Measurements from ENCODE around the gene SIN3A. TPM values are rescaled to one million over a fixed set of nuclear protein-coding genes. Genes with fewer than 3 reads are reported as not detected.
"Not testable (repeated sequence)": the region's sequence is repeated elsewhere in the genome, so short reads cannot be mapped to it uniquely, and the experiment has no call there.

SIN3A gene
- total RNA-seq (10 to 100 TPM; 67.1 to 67.9 TPM), polyA plus RNA-seq (10 to 100 TPM in 1 of 2 donors, 1 to 10 TPM in 1; 7.6 to 14.1 TPM)
- long read RNA-seq, donor 1, partial matches to known transcripts: 21 of 23 reads
- long read RNA-seq, donor 1, other reads (novel, unspliced or antisense): 2 of 23 reads
- long read RNA-seq, donor 2, full-length matches to known transcripts: 5 of 16 reads
- long read RNA-seq, donor 2, partial matches to known transcripts: 6 of 16 reads
- long read RNA-seq, donor 2, other reads (novel, unspliced or antisense): 5 of 16 reads

DNA sequence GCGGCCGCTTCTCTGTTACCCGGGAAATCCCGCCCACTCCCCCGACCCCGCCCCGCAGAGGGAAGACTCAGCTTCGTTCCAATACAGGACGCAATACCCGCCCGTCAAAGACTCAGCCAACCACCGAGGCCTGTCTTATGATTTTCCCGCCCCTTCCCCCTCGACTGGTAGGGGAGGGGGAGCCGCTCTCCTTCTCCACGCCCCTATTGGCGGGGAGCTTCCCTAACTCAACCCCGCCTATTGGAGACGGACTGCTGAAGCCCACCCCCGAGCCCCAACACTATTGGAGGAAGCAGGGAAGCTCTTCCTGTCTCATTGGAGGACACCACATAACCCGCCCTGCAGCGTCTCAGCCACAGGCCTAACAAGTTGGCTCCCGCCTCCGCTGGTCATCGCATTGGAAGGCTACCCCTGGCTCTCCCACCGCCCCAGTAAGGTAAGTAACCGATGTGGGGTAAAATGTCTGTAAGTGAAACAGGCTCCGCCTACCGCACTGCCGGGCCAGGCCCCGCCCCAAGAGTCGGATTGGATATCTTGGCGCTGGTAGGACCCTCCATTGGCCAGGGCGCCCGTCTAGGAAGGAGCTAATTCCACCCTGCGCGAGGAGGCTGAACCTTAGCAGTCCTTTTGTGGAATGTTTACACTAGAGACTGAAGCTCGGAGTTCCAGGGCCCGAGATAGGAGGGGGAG, at the start of gene SIN3A:
Gene SIN3A (minus strand): TSS at position 17 of the 690 bp plus-strand sequence. CDS start 21,315 bp downstream, outside the sequence.
- no peaks in the 10 kb centered on the region for H3K27me3 ChIP-seq (ENCODE audit: control insufficient read depth in 1 of 2, insufficient read depth in 2 of 2, low read length in 1 of 2)
- H3K4me1 ChIP-seq (ENCODE audit: control insufficient read depth in 1 of 2, insufficient read depth in 2 of 2, low read length in 2 of 2): no peaks in the 10 kb centered on the region
- 0 to 1% methylated on average over 36 to 39 of the region's 39 CpGs for WGBS, 2 donors

GRCh38 chr15:75493732-75494131, 42.2 kb upstream of the SIN3A start:
- no peak for DNase-seq
- intact Hi-C loops (cut with DNase I): no loop called here
- H3K9me3 ChIP-seq (ENCODE audit: control insufficient read depth, low read length): no peaks in the 10 kb centered on the region
- H3K36me3 ChIP-seq (ENCODE audit: control insufficient read depth in 1 of 2, insufficient read depth in 2 of 2, low read length in 1 of 2): peaks cover 0 to 2% of the 10 kb centered on the region in 2 donors
- 95 to 98% methylated on average over 4 of the region's 4 CpGs for WGBS, 2 donors
- H3K27me3 ChIP-seq (ENCODE audit: control insufficient read depth in 1 of 2, insufficient read depth in 2 of 2, low read length in 1 of 2): no peaks in the 10 kb centered on the region
- no peak overlapping the region for H3K27ac ChIP-seq (ENCODE audit: low read depth in 1 of 2, low read length in 2 of 2)
- ATAC-seq (ENCODE audit: low FRiP score): no peak
- H3K4me3 ChIP-seq (ENCODE audit: low read length in 2 of 2): no peak overlapping the region
- no peaks in the 10 kb centered on the region for H3K4me1 ChIP-seq (ENCODE audit: control insufficient read depth in 1 of 2, insufficient read depth in 2 of 2, low read length in 2 of 2)

More for the DNA sequence above, at the start of gene SIN3A:
- ATAC-seq (ENCODE audit: low FRiP score) (peak; percentile 81), DNase-seq (peak; percentile 100)
- intact Hi-C loops (cut with DNase I): loop anchor here in 1 of 2 donors (5.0 kb wide), 3 partner anchors 85 to 175 kb away; partner anchors contain the start of genes MAN2C1, PTPN9 and SNUPN
- H3K9me3 ChIP-seq (ENCODE audit: control insufficient read depth, low read length): no peaks in the 10 kb centered on the region
- peak within 1 kb of the TSS; percentile 68 to 99 for H3K27ac ChIP-seq (ENCODE audit: low read depth in 1 of 2, low read length in 2 of 2)
- peak within 1 kb of the TSS; percentile 69 to 80 for H3K4me3 ChIP-seq (ENCODE audit: low read length in 2 of 2)
- no peaks in the 10 kb centered on the region for H3K36me3 ChIP-seq (ENCODE audit: control insufficient read depth in 1 of 2, insufficient read depth in 2 of 2, low read length in 1 of 2)

DNA sequence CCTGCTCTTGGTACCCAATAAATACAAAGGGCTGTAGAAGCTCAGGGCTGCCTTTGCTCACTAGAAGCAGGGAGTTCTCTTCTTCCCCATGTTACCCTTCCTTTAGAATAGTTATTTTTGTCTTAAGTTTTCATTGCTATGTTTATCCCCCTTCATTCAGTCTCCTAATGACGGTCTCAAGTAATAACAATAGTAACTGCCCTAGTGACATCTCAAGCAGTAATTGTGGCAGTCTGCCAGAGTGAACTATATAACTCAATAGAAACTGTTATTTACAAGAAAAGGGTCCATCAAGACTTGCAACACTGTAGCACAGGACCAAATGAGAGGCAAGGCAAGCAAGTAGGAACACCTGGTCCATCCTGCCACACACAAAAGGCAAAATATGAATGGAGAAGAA, 32.5 kb upstream of the SIN3A start:
- Histone ChIP-seq H3K36me3 (ENCODE audit: control insufficient read depth in 1 of 2, insufficient read depth in 2 of 2, low read length in 1 of 2) (peaks cover 4 to 6% of the 10 kb centered on the region in 2 donors), H3K27me3 (ENCODE audit: control insufficient read depth in 1 of 2, insufficient read depth in 2 of 2, low read length in 1 of 2) (no peaks in the 10 kb centered on the region), H3K9me3 (ENCODE audit: control insufficient read depth, low read length) (no peaks in the 10 kb centered on the region), H3K4me1 (ENCODE audit: control insufficient read depth in 1 of 2, insufficient read depth in 2 of 2, low read length in 2 of 2) (no peaks in the 10 kb centered on the region), H3K27ac (ENCODE audit: low read depth in 1 of 2, low read length in 2 of 2) (no peak overlapping the region), H3K4me3 (ENCODE audit: low read length in 2 of 2) (no peak overlapping the region)
- WGBS, 2 donors: 59 to 74% methylated on average over 1 of the region's 1 CpG
- no peak for DNase-seq
- intact Hi-C loops (cut with DNase I): no loop called here
- no peak for ATAC-seq (ENCODE audit: low FRiP score)

- H3K27ac ChIP-seq (ENCODE audit: low read depth in 1 of 2, low read length in 2 of 2); H3K27me3 ChIP-seq (ENCODE audit: control insufficient read depth in 1 of 2, insufficient read depth in 2 of 2, low read length in 1 of 2); H3K9me3 ChIP-seq (ENCODE audit: control insufficient read depth, low read length); intact Hi-C loops (cut with DNase I); H3K4me3 ChIP-seq (ENCODE audit: low read length in 2 of 2); H3K36me3 ChIP-seq (ENCODE audit: control insufficient read depth in 1 of 2, insufficient read depth in 2 of 2, low read length in 1 of 2); H3K4me1 ChIP-seq (ENCODE audit: control insufficient read depth in 1 of 2, insufficient read depth in 2 of 2, low read length in 2 of 2); ATAC-seq (ENCODE audit: low FRiP score); DNase-seq: not testable (repeated sequence)
- WGBS, 2 donors: 91 to 94% methylated on average over 5 of the region's 5 CpGs
Observed at GRCh38 chr15:75483556-75483955, 32.1 kb upstream of the SIN3A start.

DNA sequence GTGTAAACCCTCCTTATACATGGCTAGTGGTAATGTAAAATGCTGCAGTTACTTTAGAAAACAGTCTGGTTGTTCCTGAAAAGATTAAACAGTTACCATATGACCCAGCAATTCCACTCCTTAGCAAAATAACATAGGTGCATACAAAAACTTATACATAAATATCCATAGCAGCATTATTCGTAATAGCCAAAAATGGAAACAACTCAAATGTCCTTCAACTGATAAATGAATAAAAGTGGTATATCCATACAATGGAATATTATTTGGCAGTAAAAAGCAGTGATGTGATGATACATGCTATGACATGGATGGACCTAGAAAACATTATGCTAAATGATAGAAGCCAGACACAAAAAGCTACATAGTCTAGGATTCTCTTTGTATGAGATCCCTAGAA, 31.6 kb upstream of the SIN3A start:
- no peak overlapping the region for H3K4me3 ChIP-seq (ENCODE audit: low read length in 2 of 2)
- no peak overlapping the region for H3K27ac ChIP-seq (ENCODE audit: low read depth in 1 of 2, low read length in 2 of 2)
- intact Hi-C loops (cut with DNase I): no loop called here
- WGBS, 2 donors: 97 to 100% methylated on average over 1 of the region's 1 CpG
- H3K27me3 ChIP-seq (ENCODE audit: control insufficient read depth in 1 of 2, insufficient read depth in 2 of 2, low read length in 1 of 2): no peaks in the 10 kb centered on the region
- DNase-seq (no peak), ATAC-seq (ENCODE audit: low FRiP score) (no peak)
- no peaks in the 10 kb centered on the region for H3K4me1 ChIP-seq (ENCODE audit: control insufficient read depth in 1 of 2, insufficient read depth in 2 of 2, low read length in 2 of 2)
- peaks cover 4 to 8% of the 10 kb centered on the region in 2 donors for H3K36me3 ChIP-seq (ENCODE audit: control insufficient read depth in 1 of 2, insufficient read depth in 2 of 2, low read length in 1 of 2)
- H3K9me3 ChIP-seq (ENCODE audit: control insufficient read depth, low read length): no peaks in the 10 kb centered on the region

GRCh38 chr15:75480463-75480862, 29.0 kb upstream of the SIN3A start:
- H3K4me3 ChIP-seq (ENCODE audit: low read length in 2 of 2); H3K4me1 ChIP-seq (ENCODE audit: control insufficient read depth in 1 of 2, insufficient read depth in 2 of 2, low read length in 2 of 2); DNase-seq; intact Hi-C loops (cut with DNase I); H3K27ac ChIP-seq (ENCODE audit: low read depth in 1 of 2, low read length in 2 of 2); H3K9me3 ChIP-seq (ENCODE audit: control insufficient read depth, low read length); H3K36me3 ChIP-seq (ENCODE audit: control insufficient read depth in 1 of 2, insufficient read depth in 2 of 2, low read length in 1 of 2); ATAC-seq (ENCODE audit: low FRiP score); H3K27me3 ChIP-seq (ENCODE audit: control insufficient read depth in 1 of 2, insufficient read depth in 2 of 2, low read length in 1 of 2): not testable (repeated sequence)
- WGBS, 2 donors: 98% methylated on average over 39 to 54 of the region's 54 CpGs

DNA sequence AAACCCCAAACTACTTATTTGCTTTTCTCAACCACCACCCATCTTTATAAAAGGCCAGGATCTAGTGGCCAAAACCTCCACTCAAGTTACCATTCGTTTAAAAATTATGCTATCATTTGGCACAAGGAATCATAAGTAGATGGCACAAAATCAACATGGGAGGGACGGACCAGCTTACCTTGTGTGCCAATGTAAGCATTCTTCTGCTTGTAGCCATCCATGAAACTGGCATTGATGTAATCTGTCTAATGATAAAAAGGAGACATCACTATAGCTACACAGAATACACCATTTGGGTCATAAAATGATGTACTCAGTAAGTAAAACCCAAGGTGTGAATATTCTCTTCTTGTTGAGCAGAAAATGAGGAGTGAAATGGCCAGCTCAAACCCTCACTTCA, 28.2 kb upstream of the SIN3A start:
- Histone ChIP-seq H3K4me3 (ENCODE audit: low read length in 2 of 2) (no peak overlapping the region), H3K27me3 (ENCODE audit: control insufficient read depth in 1 of 2, insufficient read depth in 2 of 2, low read length in 1 of 2) (no peaks in the 10 kb centered on the region), H3K27ac (ENCODE audit: low read depth in 1 of 2, low read length in 2 of 2) (no peak overlapping the region), H3K9me3 (ENCODE audit: control insufficient read depth, low read length) (no peaks in the 10 kb centered on the region), H3K4me1 (ENCODE audit: control insufficient read depth in 1 of 2, insufficient read depth in 2 of 2, low read length in 2 of 2) (no peaks in the 10 kb centered on the region), H3K36me3 (ENCODE audit: control insufficient read depth in 1 of 2, insufficient read depth in 2 of 2, low read length in 1 of 2) (peaks cover 0 to 8% of the 10 kb centered on the region in 2 donors)
- DNase-seq (no peak), ATAC-seq (ENCODE audit: low FRiP score) (no peak)
- WGBS, 2 donors: 4 to 10% methylated on average over 2 of the region's 2 CpGs
- intact Hi-C loops (cut with DNase I): no loop called here

GRCh38 chr15:75477094-75477493, 25.6 kb upstream of the SIN3A start:
- DNase-seq; H3K27ac ChIP-seq (ENCODE audit: low read depth in 1 of 2, low read length in 2 of 2); intact Hi-C loops (cut with DNase I); H3K9me3 ChIP-seq (ENCODE audit: control insufficient read depth, low read length); H3K4me1 ChIP-seq (ENCODE audit: control insufficient read depth in 1 of 2, insufficient read depth in 2 of 2, low read length in 2 of 2); ATAC-seq (ENCODE audit: low FRiP score); H3K4me3 ChIP-seq (ENCODE audit: low read length in 2 of 2); H3K36me3 ChIP-seq (ENCODE audit: control insufficient read depth in 1 of 2, insufficient read depth in 2 of 2, low read length in 1 of 2); H3K27me3 ChIP-seq (ENCODE audit: control insufficient read depth in 1 of 2, insufficient read depth in 2 of 2, low read length in 1 of 2): not testable (repeated sequence)
- 95 to 96% methylated on average over 5 of the region's 5 CpGs for WGBS, 2 donors

Measured in aorta (tissue), 5 donors.